ENCODE results near the gene ADCY5. TPM values are rescaled to one million over a fixed set of nuclear protein-coding genes. Genes with fewer than 3 reads are reported as not detected.

Gene ADCY5
- total and polyA plus RNA-seq, 4 donors = 0.74 to 6.6 (median 2.9) TPM

GRCh38 chr3:123432832-123433523 is 15.9 kb downstream of the ADCY5 start:
- H3K4me3 ChIP-seq (ENCODE audit: low read depth in 1 of 3, low read length in 3 of 3) = no peak overlapping the region
- TF ChIP-seq JUND (IDR thresholded peaks at IDR 0.05) (no peak), GABPA (IDR thresholded peaks at IDR 0.05 in 1 of 2, conservative IDR thresholded peaks at IDR 0.05 in 1 of 2) (no peak), RAD21 (IDR thresholded peaks at IDR 0.05) (no peak), YY1 (IDR thresholded peaks at IDR 0.05) (no peak), EGR1 (IDR thresholded peaks at IDR 0.05; ENCODE audit: low read depth in 2 of 2) (no peak), ATF3 (IDR thresholded peaks at IDR 0.05) (no peak), RXRA (IDR thresholded peaks at IDR 0.05) (no peak)
- TF ChIP-seq, protein P1, sequence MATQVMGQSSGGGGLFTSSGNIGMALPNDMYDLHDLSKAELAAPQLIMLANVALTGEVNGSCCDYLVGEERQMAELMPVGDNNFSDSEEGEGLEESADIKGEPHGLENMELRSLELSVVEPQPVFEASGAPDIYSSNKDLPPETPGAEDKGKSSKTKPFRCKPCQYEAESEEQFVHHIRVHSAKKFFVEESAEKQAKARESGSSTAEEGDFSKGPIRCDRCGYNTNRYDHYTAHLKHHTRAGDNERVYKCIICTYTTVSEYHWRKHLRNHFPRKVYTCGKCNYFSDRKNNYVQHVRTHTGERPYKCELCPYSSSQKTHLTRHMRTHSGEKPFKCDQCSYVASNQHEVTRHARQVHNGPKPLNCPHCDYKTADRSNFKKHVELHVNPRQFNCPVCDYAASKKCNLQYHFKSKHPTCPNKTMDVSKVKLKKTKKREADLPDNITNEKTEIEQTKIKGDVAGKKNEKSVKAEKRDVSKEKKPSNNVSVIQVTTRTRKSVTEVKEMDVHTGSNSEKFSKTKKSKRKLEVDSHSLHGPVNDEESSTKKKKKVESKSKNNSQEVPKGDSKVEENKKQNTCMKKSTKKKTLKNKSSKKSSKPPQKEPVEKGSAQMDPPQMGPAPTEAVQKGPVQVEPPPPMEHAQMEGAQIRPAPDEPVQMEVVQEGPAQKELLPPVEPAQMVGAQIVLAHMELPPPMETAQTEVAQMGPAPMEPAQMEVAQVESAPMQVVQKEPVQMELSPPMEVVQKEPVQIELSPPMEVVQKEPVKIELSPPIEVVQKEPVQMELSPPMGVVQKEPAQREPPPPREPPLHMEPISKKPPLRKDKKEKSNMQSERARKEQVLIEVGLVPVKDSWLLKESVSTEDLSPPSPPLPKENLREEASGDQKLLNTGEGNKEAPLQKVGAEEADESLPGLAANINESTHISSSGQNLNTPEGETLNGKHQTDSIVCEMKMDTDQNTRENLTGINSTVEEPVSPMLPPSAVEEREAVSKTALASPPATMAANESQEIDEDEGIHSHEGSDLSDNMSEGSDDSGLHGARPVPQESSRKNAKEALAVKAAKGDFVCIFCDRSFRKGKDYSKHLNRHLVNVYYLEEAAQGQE (IDR thresholded peaks at IDR 0.05) = no peak
- H3K27me3 ChIP-seq (ENCODE audit: control insufficient read depth in 4 of 4, insufficient read depth in 4 of 4, low read length in 3 of 4) = no peaks in the 10 kb centered on the region
- no peak for DNase-seq (ENCODE audit: low spot score)
- no peak overlapping the region for H3K9ac ChIP-seq (ENCODE audit: low read depth in 1 of 2, low read length in 2 of 2)
- no peaks in the 10 kb centered on the region for H3K4me1 ChIP-seq (ENCODE audit: control insufficient read depth in 4 of 4, insufficient read depth in 4 of 4, low read length in 3 of 4)
- WGBS = 71% methylated on average over 6 of the region's 6 CpGs
- H3K9me3 ChIP-seq (ENCODE audit: control insufficient read depth in 4 of 4, low read length in 3 of 4) = no peaks in the 10 kb centered on the region
- no peak overlapping the region for H3K27ac ChIP-seq (ENCODE audit: low read depth in 1 of 2, low read length in 2 of 2)
- no peaks in the 10 kb centered on the region for H3K36me3 ChIP-seq (ENCODE audit: control insufficient read depth in 4 of 4, insufficient read depth in 3 of 4, low read depth in 1 of 4, low read length in 3 of 4)

DNA sequence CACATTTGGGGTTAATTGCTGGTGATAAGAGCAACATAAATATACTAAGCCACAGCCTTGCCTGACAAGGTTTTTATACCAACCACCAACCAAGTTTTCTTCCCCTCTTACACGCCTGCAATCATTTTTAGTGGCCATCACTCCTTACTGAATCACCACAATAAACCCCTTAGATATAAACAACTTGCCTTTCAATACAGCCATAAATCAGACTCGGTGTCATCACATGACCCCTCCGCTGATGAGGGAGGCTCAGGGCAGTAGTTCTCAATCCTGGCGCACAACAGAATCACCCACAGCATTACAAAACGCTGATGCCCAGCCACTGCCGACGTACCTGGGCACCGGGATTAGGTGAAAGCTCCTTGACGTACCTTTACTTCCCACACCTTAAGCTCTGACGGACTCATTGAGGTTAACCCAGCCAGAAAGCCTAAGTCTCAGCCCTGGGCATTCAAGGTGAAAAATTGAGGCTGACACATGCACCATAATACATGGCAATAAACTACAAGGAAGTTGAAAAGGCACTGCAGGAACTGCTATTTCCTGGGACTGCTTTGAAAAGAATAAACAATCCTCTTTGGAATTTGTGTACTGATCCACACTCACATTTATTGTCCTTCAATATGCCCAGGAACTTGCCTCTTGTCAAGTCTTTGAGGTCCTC is 17.1 kb downstream of the ADCY5 start:
- H3K27ac ChIP-seq (ENCODE audit: low read depth in 1 of 2, low read length in 2 of 2) = no peak overlapping the region
- H3K9ac ChIP-seq (ENCODE audit: low read depth in 1 of 2, low read length in 2 of 2) = no peak overlapping the region
- no peak for DNase-seq (ENCODE audit: low spot score)
- H3K4me3 ChIP-seq (ENCODE audit: low read depth in 1 of 3, low read length in 3 of 3) = no peak overlapping the region
- H3K9me3 ChIP-seq (ENCODE audit: control insufficient read depth in 4 of 4, low read length in 3 of 4) = no peaks in the 10 kb centered on the region
- TF ChIP-seq FOXA2 (IDR thresholded peaks at IDR 0.05) (no peak), CTCF (IDR thresholded peaks at IDR 0.05; ENCODE audit: low read depth, low read length, missing input control) (no peak), EGR1 (IDR thresholded peaks at IDR 0.05; ENCODE audit: low read depth in 2 of 2) (no peak), HNF4G (IDR thresholded peaks at IDR 0.05) (no peak), HNF4A (conservative IDR thresholded peaks at IDR 0.05) (no peak)
- H3K27me3 ChIP-seq (ENCODE audit: control insufficient read depth in 4 of 4, insufficient read depth in 4 of 4, low read length in 3 of 4) = no peaks in the 10 kb centered on the region
- H3K4me1 ChIP-seq (ENCODE audit: control insufficient read depth in 4 of 4, insufficient read depth in 4 of 4, low read length in 3 of 4) = no peaks in the 10 kb centered on the region
- 76% methylated on average over 10 of the region's 10 CpGs for WGBS
- H3K36me3 ChIP-seq (ENCODE audit: control insufficient read depth in 4 of 4, insufficient read depth in 3 of 4, low read depth in 1 of 4, low read length in 3 of 4) = no peaks in the 10 kb centered on the region

Measured in liver (tissue), 9 donors.